WTC11 (cell line): ENCODE measurements around the gene DRG2. TPM values are rescaled to one million over a fixed set of nuclear protein-coding genes. Genes with fewer than 3 reads are reported as not detected.

Source experiments
- ATAC-seq: fragments of 200-7000 bp; cut with Tn5 transposase; 2 replicates; pipeline ENCODE4 v1.10.0; 2021; ENCODE audit warnings: mild to moderate bottlenecking, moderate library complexity
- CTCF ChIA-PET: fragments of 300-600 bp; sonication (Branson Sonifier 250); formaldehyde crosslinking; loops from one replicate; lab custom pipeline; 2021; ENCODE audit warnings: antibody characterized with exemption; lab: Charles Lee
- POLR2A ChIA-PET: fragments of 350-600 bp; sonication (Branson Sonifier 250); formaldehyde crosslinking; loops from one replicate; lab custom pipeline; 2021; ENCODE audit warnings: antibody characterized with exemption; lab: Charles Lee
- DNase-seq: peaks from one replicate; pipeline ENCODE4 v3.0.0; 2021; ENCODE audit warnings: low spot score
- H3K27ac Mint-ChIP-seq: 2 replicates; pipeline ENCODE4 v1.8.0; 2021; ENCODE audit warnings: mixed read lengths
- H3K27me3 Mint-ChIP-seq: 2 replicates; pipeline ENCODE4 v1.8.0; 2021; ENCODE audit warnings: low read depth, mild to moderate bottlenecking, moderate library complexity, mixed read lengths
- H3K36me3 Mint-ChIP-seq: 2 replicates; pipeline ENCODE4 v1.8.0; 2021; ENCODE audit warnings: mixed read lengths
- H3K4me1 Mint-ChIP-seq: 2 replicates; pipeline ENCODE4 v1.8.0; 2022; ENCODE audit warnings: mixed read lengths
- H3K4me3 Mint-ChIP-seq: 2 replicates; pipeline ENCODE4 v1.8.0; 2021; ENCODE audit warnings: mild to moderate bottlenecking, moderate library complexity, mixed read lengths
- H3K9me3 Mint-ChIP-seq: 2 replicates; pipeline ENCODE4 v1.8.0; 2021; ENCODE audit warnings: mixed read lengths
- ARID4B ChIP-seq: sonication (generic); formaldehyde crosslinking; IDR thresholded peaks from 2 replicates; pipeline ENCODE4 v1.8.0; 2023; ENCODE audit warnings: missing genetic modification reagents, mild to moderate bottlenecking, borderline replicate concordance
- ATF2 ChIP-seq: sonication (generic); formaldehyde crosslinking; IDR thresholded peaks from 2 replicates; pipeline ENCODE4 v1.8.1; 2022; ENCODE audit warnings: low read depth, missing genetic modification reagents, borderline replicate concordance
- CDX4 ChIP-seq: fragments of 250-450 bp; sonication (Bioruptor Pico); IDR thresholded peaks from 2 replicates; pipeline ENCODE4 v1.9.0; 2021; ENCODE audit warnings: moderate library complexity, mild to moderate bottlenecking, inconsistent platforms, borderline replicate concordance
- E2F1 ChIP-seq: sonication (generic); formaldehyde crosslinking; IDR thresholded peaks from 2 replicates; pipeline ENCODE4 v1.8.0; 2022; ENCODE audit warnings: mild to moderate bottlenecking, missing genetic modification reagents
- FOXP4 ChIP-seq: sonication (generic); formaldehyde crosslinking; IDR thresholded peaks from 2 replicates; pipeline ENCODE4 v1.8.0; 2022; ENCODE audit warnings: mild to moderate bottlenecking, missing genetic modification reagents
- GABPB1 ChIP-seq: sonication (generic); formaldehyde crosslinking; IDR thresholded peaks from 2 replicates; pipeline ENCODE4 v1.8.1; 2023; ENCODE audit warnings: mild to moderate bottlenecking, missing genetic modification reagents
- MAX ChIP-seq: sonication (generic); formaldehyde crosslinking; IDR thresholded peaks from 2 replicates; pipeline ENCODE4 v1.8.0; 2022; ENCODE audit warnings: mild to moderate bottlenecking, missing genetic modification reagents
- MXD4 ChIP-seq: fragments of 250-450 bp; sonication (Bioruptor Pico); IDR thresholded peaks from 2 replicates; pipeline ENCODE4 v1.8.0; 2021; ENCODE audit warnings: mild to moderate bottlenecking, moderate library complexity, borderline replicate concordance
- NR2C2 ChIP-seq: sonication (generic); formaldehyde crosslinking; IDR thresholded peaks from 2 replicates; pipeline ENCODE4 v1.8.0; 2022; ENCODE audit warnings: mild to moderate bottlenecking, missing genetic modification reagents
- PREB ChIP-seq: sonication (generic); formaldehyde crosslinking; IDR thresholded peaks from 2 replicates; pipeline ENCODE4 v1.8.1; 2022; ENCODE audit warnings: mild to moderate bottlenecking, missing genetic modification reagents, moderate library complexity, borderline replicate concordance
- PRRX2 ChIP-seq: fragments of 250-450 bp; sonication (Bioruptor Pico); IDR thresholded peaks from 2 replicates; pipeline ENCODE4 v1.8.0; 2021; ENCODE audit warnings: mild to moderate bottlenecking
- SMAD3 ChIP-seq: sonication (generic); formaldehyde crosslinking; IDR thresholded peaks from 2 replicates; pipeline ENCODE4 v1.8.0; 2022; ENCODE audit warnings: missing genetic modification reagents, mild to moderate bottlenecking, borderline replicate concordance
- SP1 ChIP-seq: sonication (generic); formaldehyde crosslinking; conservative IDR thresholded peaks from 2 replicates; pipeline ENCODE4 v1.8.1; 2022; ENCODE audit warnings: missing genetic modification reagents
- STAT6 ChIP-seq: sonication (generic); formaldehyde crosslinking; conservative IDR thresholded peaks from 2 replicates; pipeline ENCODE4 v1.8.1; 2023; ENCODE audit warnings: mild to moderate bottlenecking, low read depth, missing genetic modification reagents, moderate library complexity
- TCF7 ChIP-seq: sonication (generic); formaldehyde crosslinking; IDR thresholded peaks from 2 replicates; pipeline ENCODE4 v1.8.0; 2022; ENCODE audit warnings: mild to moderate bottlenecking, low read depth, missing genetic modification reagents, moderate library complexity
- ZBTB21 ChIP-seq: sonication (generic); formaldehyde crosslinking; IDR thresholded peaks from 2 replicates; pipeline ENCODE4 v1.8.1; 2023; ENCODE audit warnings: mild to moderate bottlenecking, missing genetic modification reagents, borderline replicate concordance
- ZNF219 ChIP-seq: sonication (generic); formaldehyde crosslinking; IDR thresholded peaks from 2 replicates; pipeline ENCODE4 v1.8.0; 2023; ENCODE audit warnings: missing genetic modification reagents, mild to moderate bottlenecking, borderline replicate concordance
- ZNF263 ChIP-seq: sonication (generic); formaldehyde crosslinking; IDR thresholded peaks from 2 replicates; pipeline ENCODE4 v1.8.1; 2022; ENCODE audit warnings: low read depth, mild to moderate bottlenecking, moderate library complexity, missing genetic modification reagents
- ZNF317 ChIP-seq: sonication (generic); formaldehyde crosslinking; IDR thresholded peaks from 2 replicates; pipeline ENCODE4 v1.8.1; 2023; ENCODE audit warnings: low read depth, mild to moderate bottlenecking, moderate library complexity, missing genetic modification reagents, borderline replicate concordance
- total RNA-seq: library from RNA; stranded (reverse); gene quantifications from 3 replicates; pipeline ENCODE4 v1.2.3, GENCODE V29; 2021

DRG2 gene
- total RNA-seq, 1 experiment from 2014 or later: 41.4 TPM

- TF ChIP-seq STAT6 (CRISPR knock-in tag): no peak
- no peak for TF ChIP-seq ZNF317 (CRISPR knock-in tag)
- no peak for TF ChIP-seq ZNF263 (CRISPR knock-in tag)
- TF ChIP-seq E2F1 (CRISPR knock-in tag): no peak
- TF ChIP-seq PREB: no peak
- TF ChIP-seq CDX4 (CRISPR knock-in tag): no peak
- no peak for TF ChIP-seq ATF2 (CRISPR knock-in tag)
- no peak for TF ChIP-seq MXD4 (CRISPR knock-in tag)
Observed at GRCh38 chr17:18129041-18129502, 41.3 kb downstream of the DRG2 start (continued).

- CTCF ChIA-PET: no interaction called here
Observed at GRCh38 chr17:18132711-18133110, 45.0 kb downstream of the DRG2 start.

More at GRCh38 chr17:18132711-18133110, 45.0 kb downstream of the DRG2 start:
- no peak overlapping the region for H3K4me3 Mint-ChIP-seq
- TF ChIP-seq MAX (CRISPR knock-in tag): no peak
- no peak for TF ChIP-seq SP1
- no peak for TF ChIP-seq NR2C2 (CRISPR knock-in tag)
- no peak for TF ChIP-seq TCF7 (CRISPR knock-in tag)
- TF ChIP-seq PRRX2 (CRISPR knock-in tag): no peak
- no peak for TF ChIP-seq SMAD3 (CRISPR knock-in tag)
- TF ChIP-seq ZBTB21 (CRISPR knock-in tag): no peak
- no peak for TF ChIP-seq ARID4B
- no peak for TF ChIP-seq GABPB1
- no peak for TF ChIP-seq ZNF219 (CRISPR knock-in tag)
- TF ChIP-seq FOXP4 (CRISPR knock-in tag): no peak
- H3K27me3 Mint-ChIP-seq: no peaks in the 10 kb centered on the region; the same call in 1 of the 2 replicates
- no peak overlapping the region for H3K27ac Mint-ChIP-seq
- no peaks in the 10 kb centered on the region for H3K36me3 Mint-ChIP-seq
- ATAC-seq: no peak
- no peak for DNase-seq
- H3K4me1 Mint-ChIP-seq: no peaks in the 10 kb centered on the region; the same call in 1 of the 2 replicates
- POLR2A ChIA-PET: interaction anchor here (0.5 kb wide), 1 partner anchor 1744 kb away, joined by 4 read pairs; no protein-coding TSS in a partner anchor
- no peaks in the 10 kb centered on the region for H3K9me3 Mint-ChIP-seq
